GM15510 (cell line): ENCODE results near the gene CFAP92.

Source experiments
- POLR2A ChIP-seq: IDR thresholded peaks from 3 replicates; pipeline ENCODE4 v1.6.1; 2011; ENCODE audit warnings: borderline replicate concordance; ENCODE audit not compliant: insufficient read length; ENCODE audit errors: extremely low read depth

The CFAP92 gene

GRCh38 chr3:128950223-128950938 is 43.5 kb downstream of the CFAP92 start:
- TF ChIP-seq POLR2A, result no peak

GRCh38 chr3:128949158-128949557 is 44.7 kb downstream of the CFAP92 start:
- TF ChIP-seq POLR2A, result no peak

- no peak for TF ChIP-seq POLR2A
Measured at GRCh38 chr3:128946411-128946810, 47.5 kb downstream of the CFAP92 start.

- no peak for TF ChIP-seq POLR2A
Measured at GRCh38 chr3:128945878-128946175, 48.0 kb downstream of the CFAP92 start.

- no peak for TF ChIP-seq POLR2A
Measured at GRCh38 chr3:128945041-128945877, 48.6 kb downstream of the CFAP92 start.

GRCh38 chr3:128942161-128942952 is 51.5 kb downstream of the CFAP92 start:
- TF ChIP-seq POLR2A, result no peak

- TF ChIP-seq POLR2A, result no peak
Measured at GRCh38 chr3:128940252-128940651, 53.6 kb downstream of the CFAP92 start.

- no peak for TF ChIP-seq POLR2A
Measured at GRCh38 chr3:128936341-128936740, 57.5 kb downstream of the CFAP92 start.

GRCh38 chr3:128935922-128936321 is 58.0 kb downstream of the CFAP92 start:
- no peak for TF ChIP-seq POLR2A

GRCh38 chr3:128933922-128934253 is 60.0 kb downstream of the CFAP92 start:
- TF ChIP-seq POLR2A, result no peak

- no peak for TF ChIP-seq POLR2A
Measured at GRCh38 chr3:128933213-128933921, 60.5 kb downstream of the CFAP92 start.

GRCh38 chr3:128932516-128933212 is 61.2 kb downstream of the CFAP92 start:
- TF ChIP-seq POLR2A, result no peak

- no peak for TF ChIP-seq POLR2A
Measured at GRCh38 chr3:128931046-128931445, 62.8 kb downstream of the CFAP92 start.

- TF ChIP-seq POLR2A, result no peak
Measured at GRCh38 chr3:128929364-128929763, 64.5 kb downstream of the CFAP92 start.
